ENCODE data around the gene RAC3. TPM values are rescaled to one million over a fixed set of nuclear protein-coding genes. Genes with fewer than 3 reads are reported as not detected.

RAC3 gene
- total RNA-seq, 1 experiment from 2014 or later, result 9.3 TPM

GRCh38 chr17:81986606-81987005 is 44.9 kb upstream of the RAC3 start:
- peaks cover 29% of the 10 kb centered on the region for H3K36me3 Mint-ChIP-seq (ENCODE audit: insufficient read depth, unreplicated experiment)
- H3K9me3 Mint-ChIP-seq (ENCODE audit: low read depth, unreplicated experiment), result no peaks in the 10 kb centered on the region
- H3K4me1 Mint-ChIP-seq (ENCODE audit: low read depth, unreplicated experiment), result peaks cover 12% of the 10 kb centered on the region
- no peak for TF ChIP-seq CTCF (IDR thresholded peaks at IDR 0.05; ENCODE audit: unreplicated experiment)
- intact Hi-C loops (cut with micrococcal nuclease; ENCODE audit: unreplicated experiment), result no loop called here
- CTCF ChIA-PET, result no interaction called here
- no peaks in the 10 kb centered on the region for H3K27me3 Mint-ChIP-seq (ENCODE audit: unreplicated experiment)
- no peak overlapping the region for H3K4me3 Mint-ChIP-seq (ENCODE audit: low read depth, unreplicated experiment)
- DNase-seq, result no peak
- H3K27ac Mint-ChIP-seq (ENCODE audit: unreplicated experiment), result no peak overlapping the region
- no TSS peak for BruUV-seq (replicated peaks)

- H3K4me1 Mint-ChIP-seq (ENCODE audit: low read depth, unreplicated experiment), result peaks cover 15% of the 10 kb centered on the region
- no peak overlapping the region for H3K4me3 Mint-ChIP-seq (ENCODE audit: low read depth, unreplicated experiment)
- intact Hi-C loops (cut with micrococcal nuclease; ENCODE audit: unreplicated experiment), result no loop called here
- DNase-seq, result no peak
- no TSS peak for BruUV-seq (replicated peaks)
- H3K27me3 Mint-ChIP-seq (ENCODE audit: unreplicated experiment), result no peaks in the 10 kb centered on the region
- no peak for TF ChIP-seq CTCF (IDR thresholded peaks at IDR 0.05; ENCODE audit: unreplicated experiment)
- CTCF ChIA-PET, result no interaction called here
- peaks cover 29% of the 10 kb centered on the region for H3K36me3 Mint-ChIP-seq (ENCODE audit: insufficient read depth, unreplicated experiment)
- H3K27ac Mint-ChIP-seq (ENCODE audit: unreplicated experiment), result no peak overlapping the region
- no peaks in the 10 kb centered on the region for H3K9me3 Mint-ChIP-seq (ENCODE audit: low read depth, unreplicated experiment)
These were observed 44.2 kb upstream of the RAC3 start for GRCh38 chr17:81987161-81987770.

GRCh38 chr17:81990836-81991683 is 40.4 kb upstream of the RAC3 start:
- peaks cover 19% of the 10 kb centered on the region for H3K36me3 Mint-ChIP-seq (ENCODE audit: insufficient read depth, unreplicated experiment)
- intact Hi-C loops (cut with micrococcal nuclease; ENCODE audit: unreplicated experiment), result no loop called here
- H3K4me3 Mint-ChIP-seq (ENCODE audit: low read depth, unreplicated experiment), result peak overlapping the region; percentile 30
- no peak for DNase-seq
- peaks cover 15% of the 10 kb centered on the region for H3K4me1 Mint-ChIP-seq (ENCODE audit: low read depth, unreplicated experiment)
- H3K27me3 Mint-ChIP-seq (ENCODE audit: unreplicated experiment), result no peaks in the 10 kb centered on the region
- H3K9me3 Mint-ChIP-seq (ENCODE audit: low read depth, unreplicated experiment), result no peaks in the 10 kb centered on the region
- H3K27ac Mint-ChIP-seq (ENCODE audit: unreplicated experiment), result peak overlapping the region; percentile 44
- CTCF ChIA-PET, result interaction anchor here (0.7 to 1.3 kb wide), 2 partner anchors 31 kb away, joined by 3 to 5 read pairs; partner anchors contain the start of gene CENPX
- TF ChIP-seq CTCF (IDR thresholded peaks at IDR 0.05; ENCODE audit: unreplicated experiment), result no peak
- BruUV-seq (replicated peaks), result no TSS peak

GRCh38 chr17:81991684-81992305 is 39.7 kb upstream of the RAC3 start:
- Mint-ChIP-seq H3K4me3 (ENCODE audit: low read depth, unreplicated experiment) (peak overlapping the region; percentile 30), H3K27ac (ENCODE audit: unreplicated experiment) (peak overlapping the region; percentile 44), H3K4me1 (ENCODE audit: low read depth, unreplicated experiment) (peaks cover 15% of the 10 kb centered on the region), H3K27me3 (ENCODE audit: unreplicated experiment) (no peaks in the 10 kb centered on the region), H3K9me3 (ENCODE audit: low read depth, unreplicated experiment) (no peaks in the 10 kb centered on the region), H3K36me3 (ENCODE audit: insufficient read depth, unreplicated experiment) (peaks cover 21% of the 10 kb centered on the region)
- intact Hi-C loops (cut with micrococcal nuclease; ENCODE audit: unreplicated experiment), result no loop called here
- DNase-seq, result peak; percentile 75
- no peak for TF ChIP-seq CTCF (IDR thresholded peaks at IDR 0.05; ENCODE audit: unreplicated experiment)
- CTCF ChIA-PET, result interaction anchor here (0.5 to 1.3 kb wide), 3 partner anchors 28 to 32 kb away, joined by 3 to 5 read pairs (median 4); partner anchors contain the start of gene CENPX
- BruUV-seq (replicated peaks), result no TSS peak

Data from Calu3 (cell line).